ENCODE measurements around the gene CAMK1D.

CAMK1D gene

DNA sequence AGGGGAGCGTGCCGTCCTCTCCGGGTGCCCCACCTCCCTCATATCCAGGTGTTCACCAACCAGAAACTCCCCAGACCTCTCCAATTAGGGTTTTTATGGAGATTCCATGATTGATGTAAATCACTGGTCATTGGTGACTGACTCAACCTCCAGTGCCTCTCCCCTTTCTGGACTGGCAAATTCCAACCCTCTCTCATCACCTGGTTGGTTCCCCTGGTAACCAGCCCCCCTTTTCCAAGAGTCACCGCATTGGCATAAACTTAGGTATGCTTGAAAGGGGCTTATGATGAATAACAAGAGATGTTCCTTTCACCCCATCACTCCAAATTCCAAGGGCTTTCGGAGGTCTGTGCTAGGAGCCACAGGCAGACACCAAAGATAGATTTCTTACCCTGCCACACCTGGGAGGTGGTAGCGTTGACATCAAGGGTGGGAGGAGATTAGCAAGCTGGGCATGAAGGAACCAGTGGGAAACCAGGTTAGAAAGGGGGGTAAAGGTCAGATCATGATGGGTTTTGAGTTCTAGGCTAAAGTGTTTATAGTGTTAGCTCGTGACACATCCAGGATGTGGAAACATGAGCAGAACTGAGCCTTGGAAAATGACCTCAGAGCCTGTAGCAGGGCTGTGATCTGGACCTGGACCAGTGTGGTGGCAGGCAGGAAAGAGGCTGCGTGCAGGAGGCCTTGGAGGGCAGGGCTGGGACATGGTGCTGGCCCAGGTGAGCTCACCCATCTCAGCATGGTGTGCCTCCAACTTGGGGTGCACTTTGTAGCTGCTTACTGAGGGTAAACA, 45.1 kb downstream of the CAMK1D start:
- H3K4me2 ChIP-seq (ENCODE audit: low read length), result no peak overlapping the region
- peaks cover 93% of the 10 kb centered on the region for H3K79me2 ChIP-seq (ENCODE audit: control insufficient read depth, low read length)
- H4K20me1 ChIP-seq (ENCODE audit: control insufficient read depth, insufficient read depth, low read depth, low read length), result peaks cover 13% of the 10 kb centered on the region
- H3K9me3 ChIP-seq (ENCODE audit: control insufficient read depth, insufficient read depth, low read length), result no peaks in the 10 kb centered on the region
- no peak overlapping the region for H3K27ac ChIP-seq (ENCODE audit: low read depth, low read length)
- H3K4me3 ChIP-seq (ENCODE audit: low read length), result no peak overlapping the region
- peaks cover 22% of the 10 kb centered on the region for H3K4me1 ChIP-seq (ENCODE audit: control insufficient read depth, low read length)
- H3K9me2 ChIP-seq (replicated peaks; ENCODE audit: control insufficient read depth, low read length), result no peaks in the 10 kb centered on the region
- TF ChIP-seq EZH2phosphoT487 (IDR thresholded peaks at IDR 0.05; ENCODE audit: borderline replicate concordance, low read length) (no peak), CTCF (IDR thresholded peaks at IDR 0.05; ENCODE audit: low read depth, low read length, poor library complexity, severe bottlenecking) (no peak)
- H3K27me3 ChIP-seq (ENCODE audit: control insufficient read depth, low read length), result no peaks in the 10 kb centered on the region
- H3F3A ChIP-seq (ENCODE audit: control insufficient read depth, insufficient read depth), result no peaks in the 10 kb centered on the region; the same call in 1 of the 2 replicates
- H3K36me3 ChIP-seq (ENCODE audit: control insufficient read depth, low read length), result 0 out of 2 replicates have a peak, but pooled peaks cover 3% of the 10 kb centered on the region

DNA sequence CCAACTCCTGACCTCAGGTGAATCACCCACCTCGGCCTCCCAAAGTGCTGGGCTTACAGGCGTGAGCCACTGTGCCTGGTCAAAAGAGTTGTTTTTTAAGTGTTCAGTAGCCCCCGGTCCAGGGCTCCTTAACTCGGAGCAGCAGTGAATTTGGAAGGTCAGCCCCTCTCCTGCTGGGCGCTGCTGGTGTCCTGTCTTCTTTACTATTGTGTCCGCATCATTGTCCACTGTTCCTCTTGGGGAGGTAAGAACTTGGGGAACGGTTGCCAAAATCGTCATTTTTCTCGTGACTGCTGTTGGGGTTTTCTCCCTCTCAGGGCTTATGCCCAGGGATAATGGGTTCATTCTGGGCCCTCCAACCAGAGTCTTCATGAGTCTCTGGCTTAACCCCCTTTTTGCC, 46.7 kb downstream of the CAMK1D start:
- no peaks in the 10 kb centered on the region for H3K9me2 ChIP-seq (replicated peaks; ENCODE audit: control insufficient read depth, low read length)
- H3K27ac ChIP-seq (ENCODE audit: low read depth, low read length), result no peak overlapping the region
- no peaks in the 10 kb centered on the region for H3K27me3 ChIP-seq (ENCODE audit: control insufficient read depth, low read length)
- no peaks in the 10 kb centered on the region; the same call in 1 of the 2 replicates for H3F3A ChIP-seq (ENCODE audit: control insufficient read depth, insufficient read depth)
- no peaks in the 10 kb centered on the region for H3K36me3 ChIP-seq (ENCODE audit: control insufficient read depth, low read length)
- H3K9me3 ChIP-seq (ENCODE audit: control insufficient read depth, insufficient read depth, low read length), result no peaks in the 10 kb centered on the region
- H4K20me1 ChIP-seq (ENCODE audit: control insufficient read depth, insufficient read depth, low read depth, low read length), result peaks cover 9% of the 10 kb centered on the region
- H3K4me1 ChIP-seq (ENCODE audit: control insufficient read depth, low read length), result peaks cover 5% of the 10 kb centered on the region; the same call in 1 of the 2 replicates
- no peak for TF ChIP-seq EZH2phosphoT487 (IDR thresholded peaks at IDR 0.05; ENCODE audit: borderline replicate concordance, low read length)
- no peak for TF ChIP-seq CTCF (IDR thresholded peaks at IDR 0.05; ENCODE audit: low read depth, low read length, poor library complexity, severe bottlenecking)
- peaks cover 90% of the 10 kb centered on the region for H3K79me2 ChIP-seq (ENCODE audit: control insufficient read depth, low read length)
- no peak overlapping the region for H3K4me3 ChIP-seq (ENCODE audit: low read length)
- H3K4me2 ChIP-seq (ENCODE audit: low read length), result no peak overlapping the region

DNA sequence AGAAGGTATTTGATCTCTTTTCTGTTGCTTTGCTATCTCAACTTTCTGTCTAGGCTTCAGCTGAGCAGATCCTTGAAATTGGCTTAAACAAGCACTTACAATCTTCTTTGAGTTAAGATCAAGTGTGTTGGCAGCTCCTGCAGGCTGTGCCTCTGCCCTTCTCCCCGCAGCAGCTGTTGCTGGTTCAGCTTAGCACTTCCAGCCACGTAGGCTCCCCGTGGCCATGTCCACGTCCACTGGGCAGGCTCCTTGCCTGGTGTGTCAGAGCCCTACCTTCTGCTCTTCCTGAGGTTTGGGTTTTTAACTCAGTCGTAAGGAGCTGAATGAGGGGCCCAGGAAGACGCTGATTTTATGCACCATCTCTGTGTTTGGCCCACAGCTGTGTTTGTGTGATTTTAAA, 47.2 kb downstream of the CAMK1D start:
- Histone ChIP-seq H3K9me3 (ENCODE audit: control insufficient read depth, insufficient read depth, low read length) (no peaks in the 10 kb centered on the region), H3F3A (ENCODE audit: control insufficient read depth, insufficient read depth) (no peaks in the 10 kb centered on the region), H3K27ac (ENCODE audit: low read depth, low read length) (no peak overlapping the region), H3K4me2 (ENCODE audit: low read length) (no peak overlapping the region), H3K36me3 (ENCODE audit: control insufficient read depth, low read length) (no peaks in the 10 kb centered on the region), H3K27me3 (ENCODE audit: control insufficient read depth, low read length) (no peaks in the 10 kb centered on the region), H4K20me1 (ENCODE audit: control insufficient read depth, insufficient read depth, low read depth, low read length) (peaks cover 10% of the 10 kb centered on the region), H3K4me1 (ENCODE audit: control insufficient read depth, low read length) (peaks cover under 1% of the 10 kb centered on the region; the same call in 1 of the 2 replicates), H3K9me2 (replicated peaks; ENCODE audit: control insufficient read depth, low read length) (no peaks in the 10 kb centered on the region), H3K79me2 (ENCODE audit: control insufficient read depth, low read length) (peaks cover 90% of the 10 kb centered on the region), H3K4me3 (ENCODE audit: low read length) (no peak overlapping the region)
- TF ChIP-seq CTCF (IDR thresholded peaks at IDR 0.05; ENCODE audit: low read depth, low read length, poor library complexity, severe bottlenecking) (no peak), EZH2phosphoT487 (IDR thresholded peaks at IDR 0.05; ENCODE audit: borderline replicate concordance, low read length) (no peak)

Measured in DOHH2 (cell line).